GM21825 (cell line): ENCODE measurements around the gene ROBO4.
A peak's percentile ranks its signal among the peaks of the same experiment; 100 is the strongest.

ENCODE experiments used
- ATAC-seq: cut with Tn5 transposase; IDR thresholded peaks from one replicate; pipeline ENCODE4 v1.9.1; 2021; ENCODE audit warnings: mild to moderate bottlenecking, moderate library complexity; ENCODE audit not compliant: unreplicated experiment

Gene ROBO4

DNA sequence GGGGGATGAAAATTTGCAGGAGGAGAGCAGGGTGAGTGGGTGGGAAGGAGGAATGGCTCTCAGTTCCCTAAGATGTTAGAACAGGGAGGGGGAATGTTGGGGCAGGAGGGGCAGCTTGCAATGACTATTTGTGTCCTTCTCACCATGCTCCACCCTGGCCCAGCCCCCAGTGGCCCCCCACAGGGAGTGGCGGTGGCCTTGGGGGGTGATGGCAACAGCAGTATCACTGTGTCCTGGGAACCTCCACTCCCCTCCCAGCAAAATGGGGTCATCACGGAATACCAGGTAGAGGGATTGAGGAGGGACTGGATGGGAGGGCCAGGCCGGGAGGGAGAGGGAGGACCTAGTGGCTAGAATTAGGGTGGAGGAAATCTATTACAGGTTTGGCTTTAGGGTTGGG, 22.3 kb downstream of the ROBO4 start:
- ATAC-seq: no peak

DNA sequence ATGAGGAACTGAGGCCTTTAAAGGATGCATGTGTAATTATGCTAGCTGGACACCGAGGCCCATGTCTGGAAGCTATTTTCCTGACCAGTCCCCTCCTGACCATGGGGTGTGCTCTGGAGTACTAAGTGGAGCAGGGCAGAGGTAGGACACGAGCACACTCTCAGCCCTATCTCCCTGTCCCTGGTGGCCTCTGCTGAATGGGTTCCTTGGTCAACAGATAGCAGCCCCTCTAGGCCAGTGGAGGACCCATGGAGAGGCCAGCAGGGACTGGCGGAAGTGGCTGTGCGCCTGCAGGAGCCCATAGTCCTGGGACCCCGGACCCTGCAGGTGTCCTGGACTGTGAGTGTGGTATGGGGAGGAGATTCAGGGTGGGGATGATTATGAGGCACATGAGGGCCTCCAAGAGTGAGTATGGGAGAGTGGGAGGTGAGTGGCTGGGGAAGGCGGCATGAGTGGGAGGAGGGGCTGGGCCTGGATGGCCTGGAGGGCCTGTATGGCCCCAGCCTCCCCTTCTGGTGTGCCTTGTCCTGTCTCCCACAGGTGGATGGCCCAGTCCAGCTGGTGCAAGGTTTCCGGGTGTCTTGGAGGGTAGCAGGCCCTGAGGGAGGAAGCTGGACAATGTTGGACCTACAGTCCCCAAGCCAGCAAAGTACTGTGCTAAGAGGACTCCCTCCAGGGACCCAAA, 23.0 kb downstream of the ROBO4 start:
- no peak for ATAC-seq

GRCh38 chr11:124873951-124874350, 23.7 kb downstream of the ROBO4 start:
- no peak for ATAC-seq

- ATAC-seq: no peak
Measured at GRCh38 chr11:124872741-124873140, 24.9 kb downstream of the ROBO4 start.

DNA sequence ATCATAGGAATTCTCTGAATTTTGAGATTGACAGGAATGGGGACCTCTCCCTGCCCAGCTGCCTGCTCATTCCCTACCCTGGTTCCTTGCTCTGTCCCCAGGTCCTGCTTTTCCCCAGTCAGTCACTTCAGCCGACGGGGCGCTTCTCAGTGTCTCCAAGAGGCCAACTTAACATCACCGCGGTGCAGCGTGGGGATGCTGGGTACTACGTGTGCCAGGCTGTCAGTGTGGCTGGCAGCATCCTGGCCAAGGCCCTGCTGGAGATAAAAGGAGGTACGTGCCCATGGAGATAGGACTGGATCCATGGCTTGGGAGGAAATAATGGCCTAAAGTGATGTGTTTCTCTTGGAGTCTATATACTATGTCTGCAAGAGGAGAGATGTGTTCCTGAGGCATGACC, 25.4 kb downstream of the ROBO4 start:
- ATAC-seq: no peak

- no peak for ATAC-seq
Measured at GRCh38 chr11:124870430-124870829, 27.2 kb downstream of the ROBO4 start.

DNA sequence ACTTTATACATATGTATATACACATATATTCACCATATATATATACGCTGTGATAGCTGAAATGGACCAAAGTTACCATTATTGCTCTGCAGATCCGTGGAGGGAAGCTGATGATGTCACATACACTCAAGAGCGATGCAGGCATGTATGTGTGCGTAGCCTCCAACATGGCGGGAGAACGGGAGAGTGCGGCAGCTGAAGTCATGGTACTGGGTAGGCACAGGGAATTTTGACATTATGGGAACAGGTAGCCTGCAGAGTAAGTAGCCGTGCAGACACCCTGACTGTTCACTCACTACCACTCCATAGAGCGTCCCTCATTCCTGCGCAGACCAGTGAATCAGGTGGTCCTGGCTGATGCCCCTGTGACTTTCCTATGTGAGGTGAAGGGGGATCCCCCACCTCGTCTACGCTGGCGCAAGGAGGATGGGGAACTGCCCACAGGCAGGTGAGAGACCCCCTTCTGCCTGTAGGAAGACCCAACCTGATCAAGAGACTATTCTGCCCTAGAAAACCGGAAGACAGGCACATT, 27.7 kb downstream of the ROBO4 start:
- ATAC-seq: no peak

GRCh38 chr11:124869331-124869730, 28.3 kb downstream of the ROBO4 start:
- ATAC-seq: no peak

DNA sequence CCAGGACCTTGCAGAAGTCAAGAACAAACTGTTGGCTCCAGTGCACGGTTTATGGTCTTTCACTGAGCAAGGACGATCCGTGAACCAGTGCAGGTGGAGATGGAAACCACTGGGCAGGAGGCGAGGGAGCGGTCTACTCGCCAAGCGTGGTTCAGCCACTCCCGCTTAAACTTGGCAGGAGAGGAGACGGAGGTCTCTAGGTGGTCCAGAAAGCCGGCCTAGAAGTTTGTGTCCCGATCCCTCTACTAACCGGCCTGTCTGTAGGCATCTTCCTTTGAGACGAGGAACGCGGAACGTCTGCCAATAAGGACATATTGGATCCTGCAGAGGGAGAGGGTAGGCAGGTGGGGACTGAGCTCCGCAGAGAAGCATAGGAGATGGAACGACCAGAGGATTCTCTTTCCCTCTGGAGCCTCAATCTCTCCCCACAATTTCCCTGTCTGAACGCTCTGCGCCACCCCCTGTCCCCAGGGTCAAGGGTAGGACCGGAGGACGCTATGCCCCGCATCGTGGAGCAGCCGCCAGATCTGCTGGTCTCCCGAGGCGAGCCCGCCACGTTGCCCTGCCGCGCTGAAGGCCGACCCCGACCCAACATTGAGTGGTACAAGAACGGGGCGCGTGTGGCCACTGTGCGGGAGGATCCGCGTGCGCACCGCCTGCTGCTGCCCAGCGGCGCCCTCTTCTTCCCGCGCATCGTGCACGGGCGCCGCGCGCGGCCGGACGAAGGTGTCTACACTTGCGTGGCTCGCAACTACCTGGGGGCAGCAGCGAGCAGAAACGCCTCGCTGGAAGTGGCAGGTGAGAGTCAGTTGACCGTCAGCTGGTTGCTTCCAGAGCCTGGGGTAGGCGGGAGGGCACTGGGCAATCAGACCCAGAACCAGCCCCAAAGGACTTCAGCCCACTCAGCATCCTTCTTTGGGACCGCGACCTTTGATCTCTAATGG, 29.1 kb downstream of the ROBO4 start:
- ATAC-seq: no peak

- peak; percentile 53 for ATAC-seq
Measured at GRCh38 chr11:124867700-124868099, 30.0 kb downstream of the ROBO4 start.

DNA sequence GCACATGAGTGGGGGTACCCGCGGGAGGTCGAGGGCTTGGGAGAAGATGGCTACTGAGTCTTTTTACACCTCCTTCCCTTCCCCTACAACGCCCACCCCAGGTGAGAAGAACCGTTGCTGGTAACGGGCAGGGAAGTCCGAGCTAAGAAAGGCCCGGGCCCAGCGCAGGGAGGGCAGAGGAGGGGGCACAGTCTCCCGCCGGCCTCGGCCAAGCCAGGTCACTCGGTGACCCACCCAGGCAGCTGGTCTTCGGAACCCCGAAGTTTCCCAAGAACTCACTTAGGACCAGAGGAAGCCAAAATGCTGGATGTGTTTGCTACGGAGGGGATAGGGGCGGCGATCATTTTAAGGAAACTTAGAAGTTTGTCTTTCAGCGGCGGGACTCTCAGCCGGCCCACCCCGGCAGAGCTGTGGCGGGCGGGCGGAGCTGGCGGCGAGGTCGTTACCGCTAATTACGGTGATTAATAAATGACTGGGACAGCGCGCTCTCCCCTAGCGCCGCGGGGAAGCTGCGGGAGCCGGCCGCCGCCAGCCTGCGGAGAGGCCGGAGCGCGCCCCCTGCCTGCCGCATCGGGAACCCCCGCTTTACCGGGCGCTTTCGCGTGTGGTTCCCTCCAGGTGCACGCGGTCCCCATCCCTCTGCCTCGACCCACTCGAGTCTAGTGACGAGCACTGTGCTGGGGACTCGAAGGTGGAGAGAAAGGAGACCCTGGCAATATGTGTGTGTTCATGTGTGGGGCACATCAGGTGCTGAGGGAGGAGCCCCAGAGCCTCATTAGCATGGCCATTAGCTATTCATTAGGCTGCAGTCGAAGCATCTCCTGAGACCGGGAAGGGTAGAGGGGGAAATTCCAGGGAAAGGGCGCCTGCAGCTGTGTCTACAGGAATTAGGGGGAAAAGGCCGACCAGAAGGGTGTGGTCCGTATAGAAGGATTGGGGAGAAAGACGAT, 31.5 kb downstream of the ROBO4 start:
- no peak for ATAC-seq

GRCh38 chr11:124865181-124865901, 32.3 kb downstream of the ROBO4 start, which contains the start of gene ROBO3:
ROBO3 (plus strand) TSS chr11:124865432; CDS start chr11:124865578, 146 bp downstream.
- ATAC-seq: no peak

DNA sequence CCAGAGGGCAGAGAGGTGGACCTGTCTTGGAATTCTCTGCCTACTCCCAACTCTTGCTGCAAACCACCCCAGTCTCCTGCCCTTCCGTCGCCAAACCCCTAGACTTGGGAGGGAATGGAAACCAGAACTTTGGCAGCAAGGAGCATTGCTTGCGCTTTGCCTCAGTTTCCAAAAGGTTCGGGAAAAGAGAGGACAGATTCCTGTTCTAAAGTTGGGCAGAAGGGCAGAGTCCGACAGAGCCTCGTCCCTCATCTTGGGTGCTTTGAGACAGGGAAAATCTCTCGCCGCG, 32.8 kb downstream of the ROBO4 start:
- ATAC-seq: no peak

DNA sequence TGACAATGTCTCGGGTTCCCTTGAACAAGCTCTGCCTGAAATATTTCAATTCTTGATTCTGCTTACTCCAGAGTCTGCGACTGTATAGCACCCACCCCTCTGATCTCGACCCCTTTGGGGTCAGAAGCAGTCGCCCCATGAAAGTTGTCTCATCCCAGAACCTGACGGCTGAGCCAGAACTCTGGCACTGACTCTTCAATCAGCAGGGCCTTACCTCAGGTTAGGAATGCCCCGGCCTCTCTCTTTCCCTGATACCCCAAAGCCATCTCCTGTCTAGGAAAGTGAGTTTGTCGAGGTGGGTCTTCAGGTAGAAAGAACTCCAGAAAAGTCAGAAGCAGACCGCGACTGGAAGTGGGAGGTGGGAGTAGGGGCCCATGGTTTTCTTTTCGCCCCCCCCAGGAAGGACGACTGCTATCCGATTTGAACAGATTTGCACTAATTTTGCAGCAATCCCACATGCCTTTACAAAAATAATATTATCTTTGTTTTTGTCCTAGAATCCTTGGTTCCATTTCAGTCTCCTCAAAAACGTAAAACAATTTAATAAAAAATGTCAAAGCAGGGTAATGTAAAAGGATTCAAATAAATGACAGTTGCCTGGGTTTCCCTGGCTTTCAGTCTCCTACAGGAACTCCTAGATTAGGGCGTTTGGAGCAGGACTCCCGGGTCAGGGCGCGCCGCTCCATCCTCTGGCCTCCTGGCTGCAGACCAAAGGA, 33.3 kb downstream of the ROBO4 start:
- ATAC-seq: no peak

GRCh38 chr11:124863826-124864165, 33.9 kb downstream of the ROBO4 start:
- no peak for ATAC-seq

- no peak for ATAC-seq
Measured at GRCh38 chr11:124863137-124863825, 34.4 kb downstream of the ROBO4 start.

DNA sequence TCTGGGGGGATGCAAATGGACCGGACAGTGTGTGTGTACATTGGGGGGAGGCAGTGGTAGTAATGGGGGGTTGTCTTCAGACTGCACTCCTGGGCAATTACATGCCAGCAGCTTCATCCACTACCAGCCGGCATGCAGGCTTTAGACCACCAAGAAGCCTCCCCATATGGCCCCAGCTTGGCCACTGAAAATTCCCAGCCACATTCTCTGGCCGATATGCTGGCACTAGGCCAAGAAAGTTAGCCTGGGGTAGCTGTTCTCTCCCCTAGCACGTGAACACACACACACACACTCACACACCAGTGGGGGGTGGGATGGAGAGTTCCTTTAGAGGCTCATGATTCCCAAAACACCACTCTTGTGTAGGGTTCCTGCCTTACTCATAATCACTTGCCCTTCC, 36.0 kb downstream of the ROBO4 start:
- no peak for ATAC-seq

DNA sequence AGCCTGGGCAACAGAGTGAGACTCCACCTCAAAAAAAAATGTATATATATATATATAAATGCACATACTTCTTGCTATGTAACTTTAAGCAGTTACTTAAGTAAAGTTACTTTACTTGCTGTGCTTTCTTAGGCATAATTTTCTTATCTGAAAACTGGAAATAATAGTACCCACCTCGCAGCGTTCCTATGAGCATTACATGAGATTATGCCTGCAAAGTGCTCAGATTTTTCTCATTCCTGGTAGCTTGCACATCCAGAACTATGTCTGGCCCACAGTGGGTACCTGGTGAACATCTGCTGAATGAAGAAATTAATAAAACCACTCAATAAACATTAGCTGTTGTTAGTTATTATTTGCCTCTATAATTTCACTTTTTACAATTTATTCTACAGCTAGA, 38.5 kb downstream of the ROBO4 start:
- no peak for ATAC-seq

DNA sequence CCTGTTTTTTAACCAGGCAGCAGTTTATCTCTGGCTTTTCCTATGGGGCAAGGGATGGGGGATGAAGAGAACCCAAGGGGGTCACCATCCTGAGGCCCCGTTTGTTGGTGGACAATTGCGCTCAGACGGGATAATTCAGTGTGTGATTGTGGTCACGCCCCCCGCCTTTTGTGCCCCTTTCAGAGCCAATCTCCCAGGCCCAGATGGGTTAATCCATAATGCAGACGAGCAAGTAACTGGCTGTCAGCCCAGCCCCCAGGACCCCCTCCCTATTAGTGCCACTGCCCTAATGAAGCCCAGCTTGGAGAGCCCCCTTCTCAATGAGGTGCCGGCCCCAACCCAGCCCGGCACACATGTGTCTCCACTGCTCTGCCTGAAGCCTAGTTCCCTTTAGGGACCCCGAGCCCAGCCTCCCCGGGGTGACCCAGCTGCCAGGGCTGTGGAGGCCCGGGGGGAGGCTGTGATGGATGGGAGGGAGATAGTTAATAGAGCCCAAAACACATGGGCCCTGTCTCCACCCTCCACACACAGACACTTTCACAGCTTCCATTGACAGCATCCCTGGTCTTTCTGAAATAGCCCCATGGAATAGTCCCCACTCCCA, 51.5 kb downstream of the ROBO4 start:
- ATAC-seq: no peak
